Measurements from ENCODE around the gene C12orf57. TPM values are rescaled to one million over a fixed set of nuclear protein-coding genes. Genes with fewer than 3 reads are reported as not detected.
A peak's percentile ranks its signal among the peaks of the same experiment; 100 is the strongest.

The C12orf57 gene
- total and polyA plus RNA-seq, 2 experiments from 2014 or later, result 217 to 219 TPM

GRCh38 chr12:6941782-6942181, 2.0 kb upstream of the C12orf57 start:
- DNase-seq (ENCODE audit: low spot score), result no peak

GRCh38 chr12:6942331-6942665, 1.5 kb upstream of the C12orf57 start:
- Histone ChIP-seq H3K79me2 (peaks cover 28% of the 10 kb centered on the region), H3K4me3 (no peak overlapping the region), H3K27ac (peak overlapping the region; percentile 81), H3K36me3 (replicated peaks; ENCODE audit: insufficient read depth, low read depth) (no peaks in the 10 kb centered on the region), H4K20me1 (ENCODE audit: insufficient read depth, poor library complexity, severe bottlenecking) (no peaks in the 10 kb centered on the region), H3K4me1 (ENCODE audit: insufficient read depth) (peaks cover 23% of the 10 kb centered on the region), H3K9me2 (replicated peaks; ENCODE audit: insufficient read depth) (no peaks in the 10 kb centered on the region), H3K9me3 (ENCODE audit: low read depth) (no peaks in the 10 kb centered on the region), H2AFZ (no peak overlapping the region), H3K4me2 (no peak overlapping the region), H3K27me3 (no peaks in the 10 kb centered on the region)
- WGBS (ENCODE audit: low lambda C conversion rate, missing lambda C conversion rate), result 98% methylated on average over 11 of the region's 11 CpGs
- no peak for DNase-seq (ENCODE audit: low spot score)
- TF ChIP-seq EZH2phosphoT487 (IDR thresholded peaks at IDR 0.05; ENCODE audit: low read depth, severe bottlenecking, unreplicated experiment), result no peak
- TF ChIP-seq EZH2 (IDR thresholded peaks at IDR 0.05; ENCODE audit: borderline replicate concordance), result no peak
- TF ChIP-seq CTCF (IDR thresholded peaks at IDR 0.05; ENCODE audit: poor library complexity), result no peak

More at GRCh38 chr12:6941782-6942181, 2.0 kb upstream of the C12orf57 start:
- H3K4me1 ChIP-seq (ENCODE audit: insufficient read depth), result peaks cover 27% of the 10 kb centered on the region
- no peaks in the 10 kb centered on the region for H3K9me3 ChIP-seq (ENCODE audit: low read depth)
- H3K36me3 ChIP-seq (replicated peaks; ENCODE audit: insufficient read depth, low read depth), result no peaks in the 10 kb centered on the region
- H3K79me2 ChIP-seq, result peaks cover 29% of the 10 kb centered on the region
- TF ChIP-seq EZH2 (IDR thresholded peaks at IDR 0.05; ENCODE audit: borderline replicate concordance), result no peak
- no peak for TF ChIP-seq EZH2phosphoT487 (IDR thresholded peaks at IDR 0.05; ENCODE audit: low read depth, severe bottlenecking, unreplicated experiment)
- TF ChIP-seq CTCF (IDR thresholded peaks at IDR 0.05; ENCODE audit: poor library complexity), result no peak
- no peaks in the 10 kb centered on the region for H4K20me1 ChIP-seq (ENCODE audit: insufficient read depth, poor library complexity, severe bottlenecking)
- H3K9me2 ChIP-seq (replicated peaks; ENCODE audit: insufficient read depth), result no peaks in the 10 kb centered on the region
- no peaks in the 10 kb centered on the region for H3K27me3 ChIP-seq
- H3K27ac ChIP-seq, result no peak overlapping the region
- no peak overlapping the region for H2AFZ ChIP-seq
- WGBS (ENCODE audit: low lambda C conversion rate, missing lambda C conversion rate), result 90% methylated on average over 6 of the region's 12 CpGs
- H3K4me3 ChIP-seq, result no peak overlapping the region
- H3K4me2 ChIP-seq, result no peak overlapping the region

- TF ChIP-seq CTCF (IDR thresholded peaks at IDR 0.05; ENCODE audit: poor library complexity) (no peak), EZH2 (IDR thresholded peaks at IDR 0.05; ENCODE audit: borderline replicate concordance) (no peak), EZH2phosphoT487 (IDR thresholded peaks at IDR 0.05; ENCODE audit: low read depth, severe bottlenecking, unreplicated experiment) (no peak)
- no peaks in the 10 kb centered on the region for H3K36me3 ChIP-seq (replicated peaks; ENCODE audit: insufficient read depth, low read depth)
- peak overlapping the region; percentile 88 for H3K4me2 ChIP-seq
- H2AFZ ChIP-seq, result no peak overlapping the region
- no peaks in the 10 kb centered on the region for H3K9me2 ChIP-seq (replicated peaks; ENCODE audit: insufficient read depth)
- H4K20me1 ChIP-seq (ENCODE audit: insufficient read depth, poor library complexity, severe bottlenecking), result no peaks in the 10 kb centered on the region
- H3K27me3 ChIP-seq, result no peaks in the 10 kb centered on the region
- H3K4me3 ChIP-seq, result no peak overlapping the region
- peak; percentile 91 for DNase-seq (ENCODE audit: low spot score)
- H3K79me2 ChIP-seq, result peaks cover 33% of the 10 kb centered on the region
- no peaks in the 10 kb centered on the region for H3K9me3 ChIP-seq (ENCODE audit: low read depth)
- peaks cover 19% of the 10 kb centered on the region for H3K4me1 ChIP-seq (ENCODE audit: insufficient read depth)
- H3K27ac ChIP-seq, result peak overlapping the region; percentile 81
- WGBS (ENCODE audit: low lambda C conversion rate, missing lambda C conversion rate), result 3% methylated on average over 13 of the region's 13 CpGs
Observed at GRCh38 chr12:6943389-6943721, 467 bp upstream of the C12orf57 start.

Data from hepatocyte (in vitro differentiated cells).